HTERT RPE-1 (cell line): Measurements from ENCODE around the gene PCIF1.

ENCODE experiments used
- in situ Hi-C: fragments of 300-500 bp; cut with MboI; formaldehyde crosslinking; loops from 4 replicates; pipeline ENCODE4 v1.14.3; 2020; ENCODE audit warnings: low sequenced_read_pairs

Gene PCIF1

DNA sequence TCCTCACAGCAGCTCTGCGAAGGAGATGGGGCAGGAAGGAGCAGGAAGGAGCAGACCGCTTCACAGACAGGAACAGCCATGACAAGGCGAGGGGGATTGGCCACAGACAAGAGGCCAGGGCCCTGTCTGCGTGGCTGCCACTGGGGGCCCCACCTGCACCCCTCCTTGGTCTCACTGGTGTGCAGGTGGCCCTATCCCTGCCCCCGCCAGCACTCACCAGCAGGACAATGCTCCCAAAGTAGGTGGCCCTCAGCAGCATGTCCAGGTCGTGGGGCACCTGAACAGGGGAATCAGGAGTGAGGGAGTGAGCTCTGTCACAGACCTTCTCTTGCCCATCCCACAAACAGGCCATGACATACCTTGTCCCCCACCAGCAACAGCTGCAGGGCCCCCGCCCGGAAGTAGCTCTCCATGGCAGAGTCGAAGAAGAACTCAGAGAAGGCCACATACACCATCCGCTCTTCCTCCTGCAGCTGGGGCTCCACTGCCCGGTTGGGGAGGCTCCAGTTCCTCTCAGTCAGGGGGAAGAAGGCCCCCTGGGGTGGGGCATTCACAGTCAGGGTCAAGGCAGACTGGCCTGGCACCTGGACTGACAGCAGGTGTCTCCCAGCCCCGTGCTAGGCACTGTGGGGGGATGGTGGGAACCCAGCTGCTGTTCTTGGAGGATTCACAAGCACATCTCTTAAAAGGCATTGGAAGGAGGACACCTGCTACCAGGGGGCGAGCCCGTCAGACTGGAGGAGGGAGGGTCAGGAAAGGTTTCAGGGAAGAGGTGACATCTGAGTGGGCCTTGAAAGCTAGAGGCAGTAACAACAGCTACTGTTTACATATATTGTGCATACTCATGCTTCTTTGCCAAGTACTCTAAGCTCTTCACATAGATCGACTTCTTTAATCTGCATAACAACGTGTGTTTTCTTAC lies 29.6 kb upstream of the PCIF1 start:
- in situ Hi-C loops: no loop called here

DNA sequence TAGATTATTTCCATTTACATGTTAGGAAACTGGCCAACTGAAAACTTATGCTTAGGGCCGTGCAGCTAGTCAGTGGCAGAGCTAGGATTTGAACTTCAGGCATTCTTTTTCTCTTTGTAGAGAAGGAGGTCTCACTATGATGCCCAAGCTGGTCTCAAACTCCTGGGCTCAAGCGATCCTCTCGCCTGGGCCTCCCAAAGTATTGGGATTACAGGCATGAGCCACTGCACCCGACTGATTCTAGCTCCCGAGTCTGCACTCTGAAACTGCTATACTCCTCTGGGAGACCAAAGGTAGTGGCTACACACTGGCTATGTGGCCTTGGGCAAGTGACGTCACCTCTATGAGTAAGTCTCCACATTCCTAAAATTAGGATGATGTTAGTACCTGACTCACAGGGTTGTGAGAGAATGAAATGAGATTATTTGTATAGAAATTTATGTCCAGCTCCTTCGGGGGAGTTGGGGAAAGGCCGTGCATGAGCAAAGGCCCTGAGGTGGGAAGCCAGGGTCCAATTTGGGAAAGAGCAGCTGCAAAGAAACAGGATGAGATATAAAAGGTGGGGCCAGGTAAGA lies 28.9 kb upstream of the PCIF1 start:
- in situ Hi-C loops: no loop called here

DNA sequence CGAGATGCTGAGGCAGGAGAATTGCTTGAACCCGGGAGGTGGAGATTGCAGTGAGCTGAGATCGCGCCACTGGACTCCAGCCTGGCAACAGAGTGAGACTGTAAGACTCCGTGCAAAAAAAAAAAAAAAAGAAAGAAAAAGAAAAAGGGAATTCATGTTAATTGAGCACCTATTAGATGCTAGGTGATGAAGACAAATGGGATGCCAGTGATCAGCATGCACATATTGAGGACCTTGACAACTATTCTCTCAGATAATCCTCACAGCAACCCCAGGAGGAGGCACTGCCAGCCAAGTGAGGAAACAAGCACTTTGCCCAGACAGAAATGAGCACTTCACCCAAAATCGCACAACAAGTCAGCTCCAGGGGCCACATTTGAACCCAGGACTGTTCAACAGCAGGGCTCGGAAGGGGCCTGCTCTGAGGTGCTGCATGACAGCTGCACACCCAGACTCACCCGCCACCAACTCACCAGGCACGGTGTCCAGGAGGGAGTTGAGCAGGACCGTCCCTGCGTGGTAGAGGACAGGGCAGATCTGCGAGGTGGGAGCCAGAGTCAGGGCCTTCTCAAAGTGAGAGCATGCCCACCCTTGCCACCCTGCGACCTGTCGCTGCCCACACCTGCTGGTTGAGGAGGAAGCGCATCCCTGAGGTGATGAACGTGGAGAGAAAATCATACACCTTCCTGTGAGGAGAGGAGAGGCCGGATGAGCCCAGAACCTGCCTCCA lies 27.1 kb upstream of the PCIF1 start:
- in situ Hi-C loops: no loop called here

DNA sequence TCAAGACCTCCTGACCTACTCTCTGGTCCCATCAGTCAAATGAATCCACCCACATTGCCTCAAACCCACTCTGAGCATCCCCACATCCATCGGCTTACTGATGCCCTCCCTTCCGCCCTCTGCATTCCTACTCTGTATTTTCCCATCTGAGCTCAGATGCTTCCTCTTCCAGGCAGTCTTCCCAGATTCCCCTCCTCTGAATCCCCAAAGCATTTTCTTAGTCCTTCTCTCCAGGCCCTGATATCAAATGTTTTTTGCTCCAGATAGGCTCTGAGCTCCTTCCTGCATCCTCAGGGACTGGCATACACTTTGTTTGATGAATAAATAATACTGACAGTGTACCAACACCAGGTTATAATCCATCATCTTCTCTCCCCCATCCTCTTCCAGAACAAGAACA lies 26.4 kb upstream of the PCIF1 start:
- in situ Hi-C loops: no loop called here

DNA sequence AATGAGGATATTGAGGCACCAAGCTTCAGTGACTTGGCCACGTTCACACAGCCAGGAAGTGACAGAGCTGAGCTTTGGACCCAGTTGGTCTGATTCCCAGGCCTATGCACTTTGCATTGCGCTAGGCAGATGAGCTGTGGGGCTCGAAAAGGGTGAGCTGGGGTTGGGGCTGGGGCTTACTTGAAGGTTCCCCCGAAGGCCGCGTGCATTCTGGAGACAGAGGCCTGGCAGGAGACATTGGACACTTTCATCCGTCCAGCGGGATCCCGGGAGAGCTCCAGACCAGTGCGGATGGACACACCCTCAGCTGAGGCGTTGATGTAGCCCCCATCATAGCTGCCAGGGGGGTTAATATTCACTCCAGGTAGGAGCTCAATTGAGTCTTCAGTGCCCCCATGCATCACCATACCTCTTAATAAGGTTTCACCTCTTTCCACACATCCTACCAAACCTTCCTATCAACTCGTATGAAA lies 25.1 kb upstream of the PCIF1 start:
- in situ Hi-C loops: no loop called here

DNA sequence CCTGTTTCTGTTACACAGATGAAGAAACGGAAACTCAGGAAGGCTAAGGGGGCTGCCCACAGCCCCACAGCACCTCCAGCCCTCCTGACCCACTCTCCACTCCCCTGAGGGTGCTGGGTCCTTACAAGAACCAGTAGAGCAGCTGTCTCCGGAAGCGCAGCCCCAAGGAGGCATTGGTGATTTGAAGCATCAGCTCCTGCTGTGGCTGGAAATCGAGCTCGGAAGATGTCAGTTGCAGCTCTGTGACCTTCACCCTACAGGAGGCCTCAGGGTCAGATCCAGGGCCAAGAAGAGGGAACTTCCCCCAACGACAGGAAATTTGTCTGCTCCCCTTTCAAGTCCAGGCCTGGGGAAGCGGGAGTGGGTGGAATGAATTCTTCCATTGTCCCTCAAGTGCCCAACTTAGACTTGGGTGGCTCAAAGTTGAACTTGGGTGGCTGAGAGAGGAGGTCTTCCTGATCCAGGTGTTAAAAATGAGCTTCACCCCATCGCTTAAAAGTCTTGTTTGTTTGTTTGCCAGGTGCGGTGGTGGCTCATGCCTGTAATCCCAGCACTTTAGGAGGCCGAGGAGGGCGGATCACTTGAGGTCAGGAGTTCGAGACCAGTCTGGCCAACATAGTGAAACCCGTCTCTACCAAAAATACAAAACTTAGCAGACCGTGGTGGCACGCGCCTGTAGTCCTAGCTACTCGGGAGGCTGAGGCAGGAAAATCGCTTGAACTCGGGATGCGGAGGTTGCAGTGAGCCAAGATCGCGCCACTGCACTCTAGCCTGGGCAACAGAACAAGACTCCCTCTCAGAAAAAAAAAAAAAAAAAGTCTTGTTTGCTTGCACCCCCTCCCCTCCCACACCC lies 24.4 kb upstream of the PCIF1 start:
- in situ Hi-C loops: no loop called here

DNA sequence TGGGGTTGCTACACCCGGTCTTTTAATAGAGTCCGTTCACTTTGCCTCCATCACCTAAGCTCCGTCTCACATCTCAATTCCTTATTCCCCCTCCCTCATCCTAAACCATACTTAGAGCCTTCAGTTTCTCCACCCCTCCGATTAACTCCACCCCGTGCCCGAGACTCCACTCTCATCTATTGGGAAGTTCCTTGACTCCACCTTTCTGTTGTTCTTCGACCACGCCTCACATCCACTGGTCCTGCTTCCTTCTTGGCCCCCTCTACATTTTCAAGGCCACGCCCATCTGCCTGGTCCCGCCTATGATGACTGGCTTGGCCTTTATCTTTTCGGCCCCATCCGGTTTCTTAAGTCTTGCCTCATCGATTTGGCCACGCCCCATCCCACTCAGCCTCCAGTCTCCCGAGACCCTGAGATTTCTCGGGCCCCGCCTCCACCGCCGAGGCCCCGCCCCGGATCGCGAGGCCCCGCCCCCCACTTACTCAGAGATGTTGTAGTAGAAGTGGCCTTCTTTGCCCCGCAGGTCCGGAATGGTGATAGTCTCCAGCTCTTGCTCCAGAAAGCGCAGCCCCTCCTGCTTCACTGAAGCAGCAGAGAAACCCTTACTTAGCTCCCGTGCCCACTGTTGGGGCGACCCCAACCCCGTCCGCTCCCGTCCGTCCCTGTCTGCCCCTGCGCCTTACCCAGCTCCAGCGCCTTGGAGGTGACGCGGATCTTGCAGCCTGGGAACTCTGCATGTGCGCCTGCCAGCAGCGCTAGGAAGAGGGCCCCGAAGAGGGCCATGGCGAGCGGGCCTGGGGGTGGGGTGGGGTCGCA lies 23.6 kb upstream of the PCIF1 start:
- in situ Hi-C loops: no loop called here

DNA sequence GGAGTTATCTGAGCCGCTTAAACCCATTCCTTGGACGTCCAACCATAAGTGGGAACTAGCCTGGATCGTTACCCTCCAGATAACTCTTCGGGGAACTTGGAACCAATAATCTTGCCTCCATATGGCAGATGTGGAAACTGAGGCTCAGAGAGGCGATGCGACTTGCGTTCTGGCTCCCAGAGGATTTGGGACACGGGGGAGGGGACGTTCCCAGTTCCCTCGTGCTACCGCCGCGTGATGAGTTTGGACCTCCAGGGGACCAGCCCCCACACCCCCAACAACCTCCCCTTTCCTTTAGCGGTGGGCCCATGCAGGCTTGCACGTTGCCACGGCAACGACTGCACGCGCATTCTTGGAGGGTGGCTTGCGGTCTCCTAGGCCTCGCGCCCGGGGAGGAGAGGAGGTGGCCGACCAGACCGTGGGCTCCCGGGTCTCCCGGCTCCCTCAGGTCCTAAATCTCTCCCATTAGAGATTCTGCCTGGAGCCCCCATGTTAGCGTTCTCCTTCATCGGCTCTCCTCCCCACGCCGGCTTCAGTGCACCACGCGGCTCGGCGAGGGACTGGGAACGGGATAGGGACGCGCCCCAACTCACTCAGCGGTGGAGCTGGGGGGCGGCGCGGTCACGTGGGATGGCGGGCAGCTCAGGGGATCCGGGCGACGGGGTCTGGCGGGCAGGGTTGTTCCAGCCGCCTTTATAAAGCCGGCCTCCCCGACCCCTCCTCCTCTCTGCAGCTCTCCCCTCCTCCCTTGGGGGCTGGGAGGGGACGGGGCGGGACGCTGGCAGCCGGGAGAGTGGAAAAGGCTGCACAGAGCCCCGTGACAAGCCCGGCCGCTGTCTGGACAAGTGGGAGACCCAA lies 22.8 kb upstream of the PCIF1 start, which contains the start of gene PLTP:
TSS of gene PLTP (minus strand) at position 670 of the 858 bp plus-strand sequence. CDS start 703 bp downstream, outside the sequence.
- in situ Hi-C loops: no loop called here

DNA sequence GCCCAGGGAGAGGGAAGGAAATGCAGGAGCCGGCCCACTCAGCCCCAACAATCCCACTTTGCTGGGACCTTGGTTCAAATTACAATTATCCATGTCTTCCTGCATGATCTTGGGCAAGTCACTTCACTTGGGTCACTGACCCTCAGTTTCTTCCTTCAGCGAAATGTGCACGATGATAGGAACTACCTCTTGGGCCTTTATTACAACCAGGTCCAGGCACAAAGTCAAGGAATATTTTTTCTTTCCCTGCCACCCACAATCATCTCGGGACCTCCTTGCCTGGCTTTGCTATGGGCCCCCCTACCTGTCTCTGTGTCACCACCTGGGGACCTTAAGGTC lies 22.2 kb upstream of the PCIF1 start:
- in situ Hi-C loops: no loop called here

DNA sequence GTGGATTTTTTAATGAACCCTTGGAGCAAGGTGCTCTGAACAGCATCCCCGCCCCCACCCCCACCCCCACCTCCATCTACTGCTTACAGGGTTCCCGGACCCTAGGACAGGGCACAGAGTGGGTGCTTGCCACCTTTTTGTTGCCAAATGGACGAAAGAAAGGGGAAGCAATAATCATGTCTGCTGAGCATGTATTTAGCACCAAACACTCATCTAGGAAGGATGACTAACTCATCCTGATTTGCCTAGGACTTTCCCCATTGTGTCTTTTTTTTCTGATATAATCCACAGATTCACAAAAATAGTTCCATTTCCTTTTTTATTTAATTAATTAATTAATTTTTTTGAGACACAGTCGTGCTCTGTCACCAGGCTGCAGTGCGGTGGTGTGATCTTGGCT lies 21.4 kb upstream of the PCIF1 start:
- in situ Hi-C loops: no loop called here

DNA sequence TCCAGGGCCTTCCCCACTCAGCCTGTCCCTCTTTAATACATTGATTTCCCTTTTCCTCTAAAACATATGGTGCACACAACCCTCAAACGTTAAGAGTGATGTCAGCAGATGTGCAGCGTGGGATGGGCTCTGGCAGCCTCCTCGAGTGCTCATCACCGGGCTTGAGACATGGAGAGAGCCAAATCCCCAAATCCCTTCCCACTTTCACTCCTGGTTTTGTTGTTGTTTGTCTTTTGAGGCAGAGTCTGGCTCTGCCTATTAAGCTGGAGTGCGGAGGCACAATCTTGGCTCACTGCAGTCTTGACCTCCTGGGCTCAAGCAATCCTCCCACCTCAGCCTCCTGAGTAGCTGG lies 16.7 kb upstream of the PCIF1 start:
- in situ Hi-C loops: no loop called here

DNA sequence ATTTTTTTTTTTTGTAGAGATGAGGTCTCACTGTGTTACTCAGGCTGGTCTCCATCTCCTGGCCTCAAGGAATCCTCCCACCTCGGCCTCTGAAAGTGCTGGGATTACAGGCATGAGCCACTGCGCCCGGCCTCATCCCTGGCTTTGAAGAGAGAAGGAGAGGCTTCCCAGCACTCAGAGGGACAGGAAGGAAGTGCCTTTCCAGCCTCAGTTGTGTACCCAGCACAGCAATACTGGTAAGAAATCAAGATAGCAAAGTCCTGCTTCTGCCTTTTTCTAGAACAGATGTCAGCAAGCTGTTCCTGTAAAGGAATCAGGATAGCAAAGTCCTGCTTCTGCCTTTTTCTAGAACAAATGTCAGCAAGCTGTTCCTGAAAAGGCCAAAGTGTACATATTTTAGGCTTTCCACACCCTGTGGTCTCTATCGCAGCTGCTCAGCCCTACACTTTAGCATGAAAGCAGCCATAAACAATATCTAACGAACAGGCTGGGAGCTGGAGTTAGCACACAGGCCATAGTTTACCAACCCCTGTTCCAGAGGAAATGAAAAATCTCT lies 16.2 kb upstream of the PCIF1 start:
- in situ Hi-C loops: no loop called here

DNA sequence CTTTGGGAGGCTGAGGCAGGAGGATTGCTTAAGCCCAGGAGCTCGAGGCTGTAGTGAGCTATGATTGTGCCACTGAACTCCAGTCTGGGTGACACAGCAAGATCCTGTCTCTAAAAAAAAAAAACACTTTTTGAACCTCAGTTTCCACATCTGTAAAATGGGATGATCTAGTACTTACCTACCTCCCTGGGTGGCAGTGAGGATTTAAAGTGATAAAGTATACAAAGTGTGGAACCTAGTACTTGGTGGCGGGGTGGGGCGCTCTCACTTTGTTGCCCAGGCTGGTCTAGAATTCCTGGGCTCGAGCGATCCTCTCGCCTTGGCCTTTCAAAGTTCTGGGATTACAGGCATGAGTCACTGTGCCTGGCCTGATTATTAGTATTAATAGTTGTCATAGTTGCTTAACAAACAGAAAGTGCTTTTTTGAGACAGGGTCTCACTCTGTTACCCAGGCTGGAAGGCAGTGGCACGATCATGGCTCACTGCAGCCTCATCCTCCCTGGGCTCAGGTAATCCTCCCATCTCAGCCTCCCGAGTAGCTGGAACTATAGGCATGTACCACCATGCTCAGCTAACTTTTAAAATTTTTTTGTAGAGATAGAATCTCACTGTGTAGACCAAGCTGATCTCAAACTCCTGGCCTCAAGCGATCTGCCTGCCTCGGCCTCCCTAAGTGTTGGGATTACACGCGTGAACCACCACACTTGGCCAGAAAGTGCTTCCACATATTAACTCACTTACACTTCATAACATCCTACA lies 15.5 kb upstream of the PCIF1 start:
- in situ Hi-C loops: no loop called here

DNA sequence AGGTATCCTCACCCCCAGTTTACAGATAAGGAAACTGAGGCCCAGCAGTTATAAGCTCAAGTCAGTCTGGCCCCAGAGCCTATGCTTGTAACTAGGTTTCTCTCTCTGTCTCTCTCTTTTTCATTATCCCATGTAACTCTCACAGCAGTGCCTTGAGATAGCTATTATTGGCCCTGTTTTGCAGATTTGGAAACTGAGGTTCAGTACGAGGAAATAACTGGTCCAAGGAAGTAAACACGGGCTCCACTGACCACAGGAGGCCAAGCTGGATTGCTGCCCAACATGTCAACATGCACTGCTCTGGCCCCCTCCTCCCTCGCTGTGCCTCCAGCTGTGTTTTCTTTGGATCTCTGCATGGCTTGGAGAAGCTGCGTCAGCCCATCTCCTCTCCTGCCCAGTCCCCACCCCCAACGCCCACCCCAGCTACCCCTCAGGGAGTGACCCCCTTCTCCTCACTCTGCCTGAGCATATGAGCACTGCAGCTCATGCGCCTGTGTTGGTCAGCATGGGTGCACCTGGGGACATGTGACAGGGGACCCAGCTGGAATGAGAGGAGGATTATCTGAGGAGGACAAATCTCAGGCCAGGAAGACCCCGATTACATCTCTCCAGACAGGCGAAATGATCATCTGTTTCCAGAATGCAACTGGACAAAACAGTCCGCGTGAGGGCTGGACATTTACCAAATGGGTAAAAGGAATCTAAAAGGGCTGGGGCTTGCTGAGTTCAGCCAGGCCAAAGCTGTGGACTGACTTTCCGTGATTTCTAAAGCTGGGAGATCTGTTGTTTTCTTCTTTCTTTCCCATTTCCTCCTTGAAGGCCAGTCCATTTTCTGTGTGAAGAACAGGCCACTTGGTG lies 14.7 kb upstream of the PCIF1 start:
- in situ Hi-C loops: no loop called here

DNA sequence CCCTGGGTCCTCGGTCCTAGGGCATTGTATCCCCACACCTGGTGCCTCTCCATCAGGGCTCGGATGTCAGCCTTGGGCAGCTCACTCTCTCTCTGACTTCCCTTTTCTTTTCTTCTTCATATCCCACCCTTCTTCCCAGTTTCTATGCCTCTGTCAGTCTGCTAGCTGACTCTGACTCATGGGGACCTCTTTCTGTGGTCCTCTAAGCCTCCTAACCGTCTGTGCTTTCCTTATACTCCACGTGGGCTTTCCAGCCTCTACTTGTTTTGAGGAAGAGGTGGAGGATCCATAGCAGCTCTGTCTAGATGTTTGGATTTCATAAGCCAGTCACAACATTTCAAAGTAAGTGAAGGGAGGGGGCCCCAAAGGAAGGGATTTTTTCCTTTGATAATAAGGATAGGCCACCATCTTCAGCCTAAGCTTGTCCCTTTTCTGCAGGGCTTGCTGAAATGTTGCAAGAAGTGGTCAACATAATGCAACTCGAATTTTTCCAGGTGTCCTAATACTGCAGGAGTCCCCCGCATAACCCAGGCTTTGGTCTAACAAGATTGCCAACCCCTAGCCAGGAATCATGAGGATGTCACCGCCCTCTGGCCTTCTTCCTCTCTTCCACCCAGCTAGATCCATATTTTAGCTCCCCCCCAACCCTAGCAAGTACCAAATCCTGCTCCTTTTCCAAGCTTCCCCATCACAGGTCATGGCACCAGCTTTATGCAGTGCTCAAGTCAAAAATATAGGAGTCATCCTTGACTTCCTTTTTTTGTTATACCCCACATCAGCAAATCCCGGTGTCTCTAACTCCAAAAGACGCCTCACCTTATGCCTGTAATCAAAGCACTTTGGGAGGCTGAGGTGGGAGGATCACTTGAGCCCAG lies 13.8 kb upstream of the PCIF1 start:
- in situ Hi-C loops: no loop called here
